Fibroblast of lung (primary cell): Measurements from ENCODE around the gene RASGRF2. TPM values are rescaled to one million over a fixed set of nuclear protein-coding genes. Genes with fewer than 3 reads are reported as not detected.

Experiments used
- DNase-seq, 2 donors: peaks; one replicate each; pipeline versions ENCODE4 v3.0.0 to v3.0.0-alpha.2; 2010; ENCODE audit warnings: low read depth in 2 of 2
- H2AFZ ChIP-seq: 2 replicates; pipeline ENCODE4 v1.5.1; 2012; ENCODE audit warnings: low read length, control low read depth, inconsistent platforms
- H3K27ac ChIP-seq: 2 replicates; pipeline ENCODE4 v1.5.1; 2011; ENCODE audit warnings: low read length, control low read depth; ENCODE audit not compliant: insufficient read depth
- H3K27me3 ChIP-seq: 2 replicates; pipeline ENCODE4 v1.5.1; 2011; ENCODE audit warnings: mild to moderate bottlenecking, low read length; ENCODE audit not compliant: control insufficient read depth, insufficient read depth
- H3K36me3 ChIP-seq: 2 replicates; pipeline ENCODE4 v1.5.1; 2011; ENCODE audit warnings: low read length; ENCODE audit not compliant: control insufficient read depth, insufficient read depth
- H3K4me1 ChIP-seq: 2 replicates; pipeline ENCODE4 v1.5.1; 2011; ENCODE audit warnings: low read length; ENCODE audit not compliant: control insufficient read depth, insufficient read depth; ENCODE audit errors: extremely low read depth
- H3K4me2 ChIP-seq: 2 replicates; pipeline ENCODE4 v1.5.1; 2011; ENCODE audit warnings: low read length, control low read depth; ENCODE audit not compliant: insufficient read depth; ENCODE audit errors: extremely low read depth
- H3K4me3 ChIP-seq, 4 experiments: fragments of 200-600 bp in 1 of 4; sonication (generic) in 1 of 4; replicated peaks in 1 of 4; 2 replicates each; pipeline ENCODE4 v1.5.1; 2011 to 2016; ENCODE audit warnings: low read length in 4 of 4, low read depth in 3 of 4, mild to moderate bottlenecking in 3 of 4, control low read depth in 2 of 4, inconsistent platforms in 1 of 4, mixed read lengths in 1 of 4; ENCODE audit not compliant: insufficient read depth in 1 of 4; ENCODE audit errors: control extremely low read depth in 1 of 4
- H3K79me2 ChIP-seq: 2 replicates; pipeline ENCODE4 v1.5.1; 2012; ENCODE audit warnings: mild to moderate bottlenecking, low read length, inconsistent platforms; ENCODE audit not compliant: control insufficient read depth, insufficient read depth
- H3K9ac ChIP-seq: 2 replicates; pipeline ENCODE4 v1.5.1; 2011; ENCODE audit warnings: mild to moderate bottlenecking, low read length, control low read depth; ENCODE audit not compliant: insufficient read depth
- H3K9me3 ChIP-seq: 2 replicates; pipeline ENCODE4 v1.5.1; 2012; ENCODE audit warnings: low read depth, low read length; ENCODE audit not compliant: control insufficient read depth, insufficient read depth
- H4K20me1 ChIP-seq: 2 replicates; pipeline ENCODE4 v1.5.1; 2011; ENCODE audit warnings: low read length; ENCODE audit not compliant: control insufficient read depth, insufficient read depth; ENCODE audit errors: extremely low read depth
- EZH2 ChIP-seq: IDR thresholded peaks from 2 replicates; pipeline ENCODE4 v1.5.1; 2012; ENCODE audit warnings: low read length, control low read depth, mild to moderate bottlenecking; ENCODE audit errors: missing control alignments
- polyA plus RNA-seq, 2 donors: library from polyadenylated mRNA; depleted of rRNA in 1 of 2; stranded (reverse) in 1 of 2; unstranded in 1 of 2; fragments of >200 nt; gene quantifications; 2 replicates each; pipeline ENCODE4 v1.2.1, GENCODE V29; 2011 to 2012; ENCODE audit warnings: missing spikeins in 1 of 2
- total RNA-seq: library from RNA; depleted of rRNA; stranded (reverse); fragments of >200 nt; gene quantifications from 2 replicates; pipeline ENCODE4 v1.2.1, GENCODE V29; 2014
- TF ChIP-seq, protein P1 (sequence below), 2 donors: IDR thresholded peaks in 1 of 2; conservative IDR thresholded peaks in 1 of 2; 1 replicate in 1 of 2; 2 replicates in 1 of 2; pipeline ENCODE4 v1.5.1; 2011 to 2012; ENCODE audit warnings: low read length in 2 of 2, control low read depth in 1 of 2, inconsistent platforms in 1 of 2, low read depth in 1 of 2, mild to moderate bottlenecking in 1 of 2

Gene RASGRF2
- total and polyA plus RNA-seq, 2 donors (not counting 1 experiment from before 2014, with no cell fraction given): 3.5 to 19.5 TPM

DNA sequence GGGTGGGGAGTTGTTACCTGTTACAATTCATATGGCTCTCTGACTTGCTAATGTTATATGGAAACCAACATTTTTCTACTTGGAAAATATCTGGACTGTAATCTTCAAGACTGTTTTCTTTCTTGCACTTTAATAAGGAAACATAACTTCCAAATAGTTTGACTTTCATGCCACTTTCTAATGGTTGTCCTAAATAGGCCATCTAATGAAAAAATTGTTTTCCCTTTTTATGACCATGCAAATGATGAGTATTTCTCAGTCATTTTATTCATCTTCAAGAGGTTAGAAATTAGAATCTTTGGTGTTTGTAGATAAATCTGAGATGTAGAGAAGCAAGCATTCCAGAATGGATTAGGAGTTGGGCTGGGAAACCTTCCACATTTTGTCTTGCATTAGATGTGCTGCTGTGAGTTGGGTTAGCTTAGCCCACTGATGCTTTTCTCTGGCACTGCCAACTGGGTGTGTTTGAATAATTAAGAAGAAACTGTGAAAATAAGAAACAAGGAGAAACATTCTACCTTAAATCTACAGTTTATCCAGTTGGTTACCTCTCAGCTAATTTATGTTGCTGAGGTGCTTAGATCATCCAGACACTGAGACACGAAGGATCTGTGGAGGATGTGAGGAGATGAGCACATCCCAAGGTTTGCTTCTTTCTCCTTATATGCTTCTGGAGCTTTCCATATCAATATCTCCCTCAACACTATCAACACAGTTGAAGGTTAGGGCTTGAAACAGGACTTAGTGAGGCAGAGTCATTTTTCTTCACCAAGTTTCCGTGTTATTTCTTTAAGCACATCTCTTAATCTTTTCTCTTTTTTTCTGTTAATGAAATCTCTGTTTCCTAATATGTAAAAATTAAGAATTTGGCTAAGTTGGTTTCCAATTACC is 2.7 kb downstream of the RASGRF2 start:
- Histone ChIP-seq H3K4me2 (peak overlapping the region; percentile 73), H3K9me3 (no peaks in the 10 kb centered on the region), H3K9ac (no peak overlapping the region), H3K27ac (peak overlapping the region; percentile 41), H2AFZ (no peak overlapping the region), H3K4me1 (peaks cover 16% of the 10 kb centered on the region), H4K20me1 (no peaks in the 10 kb centered on the region), H3K27me3 (no peaks in the 10 kb centered on the region), H3K4me3 (peak overlapping the region in 2 of 4 experiments; percentile 3 to 75), H3K36me3 (no peaks in the 10 kb centered on the region), H3K79me2 (peaks cover 30% of the 10 kb centered on the region)
- TF ChIP-seq, protein P1, sequence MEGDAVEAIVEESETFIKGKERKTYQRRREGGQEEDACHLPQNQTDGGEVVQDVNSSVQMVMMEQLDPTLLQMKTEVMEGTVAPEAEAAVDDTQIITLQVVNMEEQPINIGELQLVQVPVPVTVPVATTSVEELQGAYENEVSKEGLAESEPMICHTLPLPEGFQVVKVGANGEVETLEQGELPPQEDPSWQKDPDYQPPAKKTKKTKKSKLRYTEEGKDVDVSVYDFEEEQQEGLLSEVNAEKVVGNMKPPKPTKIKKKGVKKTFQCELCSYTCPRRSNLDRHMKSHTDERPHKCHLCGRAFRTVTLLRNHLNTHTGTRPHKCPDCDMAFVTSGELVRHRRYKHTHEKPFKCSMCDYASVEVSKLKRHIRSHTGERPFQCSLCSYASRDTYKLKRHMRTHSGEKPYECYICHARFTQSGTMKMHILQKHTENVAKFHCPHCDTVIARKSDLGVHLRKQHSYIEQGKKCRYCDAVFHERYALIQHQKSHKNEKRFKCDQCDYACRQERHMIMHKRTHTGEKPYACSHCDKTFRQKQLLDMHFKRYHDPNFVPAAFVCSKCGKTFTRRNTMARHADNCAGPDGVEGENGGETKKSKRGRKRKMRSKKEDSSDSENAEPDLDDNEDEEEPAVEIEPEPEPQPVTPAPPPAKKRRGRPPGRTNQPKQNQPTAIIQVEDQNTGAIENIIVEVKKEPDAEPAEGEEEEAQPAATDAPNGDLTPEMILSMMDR (conservative IDR thresholded peaks at IDR 0.05 in 1 of 2, IDR thresholded peaks at IDR 0.05 in 1 of 2; ENCODE audit: low read depth in 1 of 2, low read length in 2 of 2): no peak
- TF ChIP-seq EZH2: no peak
- DNase-seq: peak in 1 of 2 donors; percentile 19

DNA sequence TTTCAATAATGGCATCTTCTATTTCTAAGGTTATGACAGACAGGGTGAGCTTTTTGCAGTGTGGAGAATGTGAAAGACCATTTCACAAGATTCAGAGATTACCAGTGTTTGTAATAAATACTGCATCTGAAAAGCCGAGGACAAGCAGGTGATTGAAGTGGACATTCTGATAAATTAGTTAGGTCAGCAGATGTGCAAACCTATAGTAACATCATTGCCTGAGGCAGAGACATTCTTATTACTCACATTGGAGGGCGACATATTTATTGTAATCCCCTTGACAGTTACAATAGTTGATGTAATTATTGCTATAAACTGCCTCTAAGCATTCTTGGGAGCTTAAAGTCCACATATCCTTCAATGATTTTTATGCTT is 3.3 kb downstream of the RASGRF2 start:
- Histone ChIP-seq H3K4me3 (peak overlapping the region in 2 of 4 experiments; percentile 10 to 29), H3K9me3 (no peaks in the 10 kb centered on the region), H3K36me3 (no peaks in the 10 kb centered on the region), H2AFZ (no peak overlapping the region), H4K20me1 (no peaks in the 10 kb centered on the region), H3K27me3 (no peaks in the 10 kb centered on the region), H3K4me1 (peaks cover 21% of the 10 kb centered on the region), H3K4me2 (peak overlapping the region; percentile 73), H3K27ac (peak overlapping the region; percentile 41), H3K79me2 (peaks cover 30% of the 10 kb centered on the region), H3K9ac (no peak overlapping the region)
- DNase-seq: peak in 1 of 2 donors; percentile 13
- TF ChIP-seq EZH2: no peak
- TF ChIP-seq, protein P1 (conservative IDR thresholded peaks at IDR 0.05 in 1 of 2, IDR thresholded peaks at IDR 0.05 in 1 of 2; ENCODE audit: low read depth in 1 of 2, low read length in 2 of 2): no peak

DNA sequence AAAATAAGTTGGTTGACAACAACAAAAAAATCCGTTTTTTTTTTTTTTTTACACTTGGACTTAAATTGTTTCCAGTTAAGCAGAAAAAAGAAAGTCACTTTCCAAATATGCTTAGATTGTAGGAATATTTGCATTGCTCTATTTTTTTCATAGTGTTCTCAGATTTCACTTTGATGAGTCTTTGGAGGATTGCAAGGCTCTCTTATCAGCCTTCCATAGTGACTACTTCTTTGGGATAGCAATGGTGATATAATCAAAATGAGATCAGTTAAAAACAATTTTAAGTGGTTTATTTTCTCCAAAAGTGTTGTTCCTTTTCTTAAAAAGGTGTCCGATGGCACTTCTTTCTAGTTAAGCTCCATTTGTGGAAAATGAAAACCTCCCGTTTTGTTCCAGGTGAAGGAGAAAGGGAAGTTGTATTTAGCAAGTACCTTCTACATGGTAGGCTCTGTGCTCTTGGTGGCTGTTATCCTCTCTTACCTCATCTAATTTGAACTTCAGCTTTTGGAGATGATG is 3.9 kb downstream of the RASGRF2 start:
- peak overlapping the region; percentile 44 for H3K27ac ChIP-seq
- peaks cover 23% of the 10 kb centered on the region for H3K4me1 ChIP-seq
- peaks cover 33% of the 10 kb centered on the region for H3K79me2 ChIP-seq
- peak; percentile 69 to 76 for DNase-seq
- no peak overlapping the region for H3K9ac ChIP-seq
- H3K4me2 ChIP-seq: peak overlapping the region; percentile 79
- H3K9me3 ChIP-seq: no peaks in the 10 kb centered on the region
- no peak overlapping the region for H2AFZ ChIP-seq
- H3K36me3 ChIP-seq: no peaks in the 10 kb centered on the region
- peak overlapping the region in 3 of 4 experiments; percentile 5 to 29 (median 11) for H3K4me3 ChIP-seq
- no peaks in the 10 kb centered on the region for H3K27me3 ChIP-seq
- H4K20me1 ChIP-seq: no peaks in the 10 kb centered on the region
- TF ChIP-seq EZH2: no peak
- TF ChIP-seq, protein P1 (conservative IDR thresholded peaks at IDR 0.05 in 1 of 2, IDR thresholded peaks at IDR 0.05 in 1 of 2; ENCODE audit: low read depth in 1 of 2, low read length in 2 of 2): no peak
